GM12801 (cell line): ENCODE results near the gene RAB40C.

ENCODE experiments used
- TF ChIP-seq, protein P1 (sequence below): IDR thresholded peaks from one replicate; pipeline ENCODE4 v1.5.1; 2011; ENCODE audit warnings: control low read depth; ENCODE audit not compliant: insufficient read length; ENCODE audit errors: extremely low read depth

RAB40C gene

DNA sequence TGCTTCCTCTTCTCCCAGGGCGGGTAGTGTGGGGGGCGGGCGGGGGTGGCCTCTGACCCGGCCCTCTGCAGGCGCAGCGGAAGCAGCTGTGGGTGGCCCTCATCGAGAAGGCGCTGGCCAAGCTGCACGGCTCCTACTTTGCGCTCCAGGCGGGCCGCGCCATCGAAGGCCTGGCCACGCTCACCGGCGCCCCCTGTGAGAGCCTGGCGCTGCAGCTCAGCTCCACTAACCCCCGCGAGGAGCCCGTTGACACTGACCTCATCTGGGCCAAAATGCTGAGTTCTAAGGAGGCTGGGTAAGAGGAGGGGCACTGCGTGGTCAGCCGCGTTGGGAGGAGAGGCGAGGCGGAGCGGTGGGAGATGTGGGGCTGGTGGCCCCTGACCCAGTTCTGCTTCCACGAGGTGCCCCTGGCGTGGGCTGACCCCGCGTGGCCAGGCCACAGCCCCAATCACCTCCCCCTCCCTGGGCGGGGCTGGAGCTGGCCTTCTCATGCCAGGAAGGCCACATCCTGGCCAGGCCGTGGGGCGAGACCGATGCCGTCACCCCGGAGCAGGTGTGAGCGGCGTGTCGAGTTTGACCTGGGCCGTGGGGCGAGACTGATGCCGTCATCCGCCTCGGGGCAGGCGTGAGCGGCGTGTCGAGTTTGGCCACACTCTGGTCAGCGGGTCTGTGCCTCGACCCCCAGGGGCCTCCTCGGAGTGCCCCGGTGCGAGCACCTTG, 40.2 kb upstream of the RAB40C start:
- TF ChIP-seq, protein P1, sequence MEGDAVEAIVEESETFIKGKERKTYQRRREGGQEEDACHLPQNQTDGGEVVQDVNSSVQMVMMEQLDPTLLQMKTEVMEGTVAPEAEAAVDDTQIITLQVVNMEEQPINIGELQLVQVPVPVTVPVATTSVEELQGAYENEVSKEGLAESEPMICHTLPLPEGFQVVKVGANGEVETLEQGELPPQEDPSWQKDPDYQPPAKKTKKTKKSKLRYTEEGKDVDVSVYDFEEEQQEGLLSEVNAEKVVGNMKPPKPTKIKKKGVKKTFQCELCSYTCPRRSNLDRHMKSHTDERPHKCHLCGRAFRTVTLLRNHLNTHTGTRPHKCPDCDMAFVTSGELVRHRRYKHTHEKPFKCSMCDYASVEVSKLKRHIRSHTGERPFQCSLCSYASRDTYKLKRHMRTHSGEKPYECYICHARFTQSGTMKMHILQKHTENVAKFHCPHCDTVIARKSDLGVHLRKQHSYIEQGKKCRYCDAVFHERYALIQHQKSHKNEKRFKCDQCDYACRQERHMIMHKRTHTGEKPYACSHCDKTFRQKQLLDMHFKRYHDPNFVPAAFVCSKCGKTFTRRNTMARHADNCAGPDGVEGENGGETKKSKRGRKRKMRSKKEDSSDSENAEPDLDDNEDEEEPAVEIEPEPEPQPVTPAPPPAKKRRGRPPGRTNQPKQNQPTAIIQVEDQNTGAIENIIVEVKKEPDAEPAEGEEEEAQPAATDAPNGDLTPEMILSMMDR: no peak

DNA sequence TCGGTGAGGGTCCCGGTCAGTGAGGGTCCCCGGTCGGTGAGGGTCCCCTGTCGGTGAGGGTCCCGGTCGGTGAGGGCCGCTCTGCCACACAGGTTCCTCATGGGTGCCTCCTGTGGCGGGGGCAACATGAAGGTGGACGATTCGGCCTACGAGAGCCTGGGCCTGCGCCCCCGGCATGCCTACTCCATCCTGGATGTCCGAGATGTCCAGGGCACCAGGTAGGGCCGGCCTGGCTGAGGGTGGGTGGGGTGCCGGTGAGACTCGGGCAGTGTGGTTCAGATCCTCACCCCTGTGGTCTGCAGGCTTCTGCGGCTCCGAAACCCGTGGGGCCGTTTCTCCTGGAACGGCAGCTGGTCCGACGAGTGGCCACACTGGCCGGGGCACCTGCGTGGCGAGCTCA, 38.7 kb upstream of the RAB40C start:
- TF ChIP-seq, protein P1: no peak

DNA sequence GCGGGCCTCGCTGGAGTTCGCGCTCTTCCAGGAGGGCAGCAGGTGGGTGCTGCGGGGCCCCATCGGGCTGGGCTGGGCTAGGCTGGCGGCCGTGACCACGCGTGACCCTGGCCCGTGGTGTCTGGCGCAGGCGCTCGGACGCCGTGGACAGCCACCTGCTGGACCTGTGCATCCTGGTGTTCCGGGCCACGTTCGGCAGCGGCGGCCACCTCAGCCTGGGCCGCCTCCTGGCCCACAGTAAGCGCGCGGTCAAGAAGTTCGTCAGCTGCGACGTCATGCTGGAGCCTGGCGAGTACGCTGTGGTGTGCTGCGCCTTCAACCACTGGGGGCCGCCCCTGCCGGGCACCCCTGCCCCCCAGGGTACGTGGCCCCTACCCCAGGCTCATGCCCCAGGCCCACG, 37.7 kb upstream of the RAB40C start:
- TF ChIP-seq, protein P1: no peak

DNA sequence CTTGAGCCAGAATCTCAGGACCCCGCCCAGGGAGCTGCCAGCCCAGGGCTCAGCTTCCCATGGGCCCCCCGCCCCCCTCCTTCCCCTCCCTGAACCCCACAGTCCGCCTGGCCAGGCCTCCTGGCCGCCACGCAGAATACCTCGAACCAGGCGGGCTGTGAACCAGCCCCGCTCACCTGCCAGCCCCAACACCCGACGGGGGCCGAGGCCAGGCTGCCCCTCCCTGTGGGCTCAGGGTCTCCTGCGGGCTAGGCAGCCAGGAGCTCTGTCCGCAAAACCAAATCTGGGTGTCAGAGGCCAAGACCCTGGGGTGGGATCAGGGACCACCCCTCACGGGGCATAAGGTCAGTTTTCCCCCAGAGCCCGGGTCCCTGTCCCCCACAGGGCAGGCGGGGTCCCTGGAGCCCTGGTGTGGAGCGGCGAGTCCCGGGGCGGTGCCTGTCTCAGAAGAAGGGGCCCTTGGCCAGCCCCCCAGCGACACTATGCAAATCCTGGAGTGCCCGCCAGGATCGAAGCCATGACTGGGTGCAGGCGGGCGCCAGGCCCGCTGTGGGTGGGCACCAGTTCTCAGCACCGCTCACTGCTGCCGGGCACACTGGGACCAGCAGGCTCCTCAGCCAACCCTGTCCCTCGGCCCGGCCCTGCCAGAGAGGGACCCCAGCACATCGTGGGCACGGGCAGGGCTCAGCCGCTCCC, 36.1 kb upstream of the RAB40C start:
- TF ChIP-seq, protein P1: no peak

DNA sequence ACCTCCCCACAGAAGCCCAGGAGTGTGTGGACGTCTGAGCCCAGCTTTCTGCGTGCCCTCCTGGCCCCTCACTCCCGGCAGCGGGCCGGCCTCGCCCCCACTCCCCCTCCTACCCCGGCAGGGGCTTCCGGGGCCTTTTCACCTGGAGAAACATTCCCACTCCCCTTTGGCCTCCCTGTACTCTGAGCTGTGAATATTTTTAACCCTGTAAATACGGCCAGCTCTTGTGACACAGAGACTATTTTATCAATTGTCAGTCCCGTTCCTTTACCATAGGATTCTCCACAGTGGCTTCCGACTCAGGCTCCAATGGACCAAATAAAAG, 35.6 kb upstream of the RAB40C start:
- TF ChIP-seq, protein P1: no peak

DNA sequence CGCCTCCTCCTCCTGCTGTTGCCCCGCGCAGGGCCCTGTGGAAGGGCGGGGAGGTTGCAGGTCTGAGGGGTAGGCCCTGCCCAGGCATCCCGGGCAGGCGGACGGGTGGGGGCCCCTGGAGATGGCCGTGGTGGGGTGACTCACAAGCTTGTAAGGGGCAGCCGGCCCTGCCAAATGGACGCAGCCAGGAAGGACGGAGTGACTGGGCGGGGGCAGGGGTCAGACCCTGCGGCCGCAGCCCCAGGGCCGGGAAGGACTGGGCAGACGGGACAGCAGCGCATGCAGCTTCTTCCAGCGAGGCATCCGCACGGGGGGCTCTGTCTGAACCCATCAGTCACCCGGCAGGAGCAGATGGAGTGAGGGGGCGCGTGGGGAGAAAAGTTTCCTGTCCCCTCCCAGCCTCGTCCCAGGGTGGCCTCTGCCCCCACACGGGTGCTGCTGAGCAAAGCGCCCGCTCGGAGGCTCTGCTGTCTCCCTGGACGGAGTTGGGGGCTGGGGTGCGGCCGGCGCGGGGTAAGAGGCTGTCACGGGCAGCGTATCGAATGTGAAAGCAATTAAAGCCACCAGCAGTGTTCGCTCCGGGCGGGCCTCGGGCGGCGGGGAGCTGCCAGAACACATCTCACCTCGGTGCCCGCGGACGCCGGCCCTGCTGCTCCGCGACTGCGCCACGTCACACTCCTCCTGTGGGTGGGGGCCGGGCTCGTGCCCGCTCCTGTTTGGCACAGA, 35.1 kb upstream of the RAB40C start:
- TF ChIP-seq, protein P1: no peak

DNA sequence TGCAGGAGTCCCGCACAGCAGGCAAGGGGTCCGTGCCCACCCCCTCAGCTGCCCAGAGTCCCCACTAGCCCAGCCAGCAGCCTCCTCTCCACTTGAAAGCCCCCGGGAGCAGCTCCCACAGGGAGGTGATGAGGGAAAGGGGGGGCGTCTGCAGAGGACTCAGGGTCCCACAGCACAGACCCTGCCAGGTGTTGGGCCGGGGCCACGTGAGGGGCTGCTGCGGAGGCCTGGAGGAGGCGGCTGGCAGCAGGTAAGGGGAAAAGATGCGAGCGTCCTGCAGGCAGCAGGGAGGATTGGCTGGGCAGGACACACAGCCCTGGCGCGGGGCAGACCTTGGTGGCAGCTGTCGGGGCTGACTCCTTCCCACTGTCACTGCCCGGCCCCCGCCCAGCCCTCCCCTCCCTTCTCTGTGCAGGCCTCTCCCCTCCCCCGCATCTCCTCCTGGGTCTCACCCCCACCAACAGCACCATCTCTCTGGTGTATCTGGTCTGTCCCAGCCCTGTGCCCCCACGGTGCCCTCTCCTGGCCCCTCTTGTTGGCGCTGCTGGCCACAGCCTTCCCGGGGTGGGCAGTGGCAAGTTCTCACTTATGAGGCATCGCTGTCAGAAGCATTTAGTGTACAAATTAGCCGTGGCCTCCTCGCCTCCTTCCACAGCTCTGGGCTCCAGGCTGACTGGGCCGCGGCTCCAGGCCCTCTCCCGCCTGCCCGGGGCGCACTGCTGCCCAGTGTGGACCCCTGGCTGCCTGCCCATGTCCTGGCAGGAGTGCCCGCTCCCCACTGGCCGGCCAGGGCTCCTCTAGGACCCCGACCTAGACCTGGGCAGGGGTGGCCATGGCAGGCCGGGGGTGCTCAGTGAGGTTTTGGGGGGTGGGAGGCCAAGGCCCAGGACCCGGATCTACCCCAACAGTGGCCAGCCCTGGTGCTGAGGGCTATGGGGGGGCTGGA, 34.1 kb upstream of the RAB40C start:
- TF ChIP-seq, protein P1: no peak
